AG09319 (cell line): ENCODE results near the gene GUCY2D.

Experiments used
- DNase-seq: peaks from one replicate; pipeline ENCODE4 v3.0.0-alpha.2; 2010; ENCODE audit warnings: low read depth; ENCODE audit errors: extremely low read depth
- CTCF ChIP-seq: IDR thresholded peaks from 2 replicates; pipeline ENCODE4 v1.5.1; 2011; ENCODE audit warnings: low read depth, mild to moderate bottlenecking, inconsistent platforms, low read length, moderate library complexity

The GUCY2D gene

DNA sequence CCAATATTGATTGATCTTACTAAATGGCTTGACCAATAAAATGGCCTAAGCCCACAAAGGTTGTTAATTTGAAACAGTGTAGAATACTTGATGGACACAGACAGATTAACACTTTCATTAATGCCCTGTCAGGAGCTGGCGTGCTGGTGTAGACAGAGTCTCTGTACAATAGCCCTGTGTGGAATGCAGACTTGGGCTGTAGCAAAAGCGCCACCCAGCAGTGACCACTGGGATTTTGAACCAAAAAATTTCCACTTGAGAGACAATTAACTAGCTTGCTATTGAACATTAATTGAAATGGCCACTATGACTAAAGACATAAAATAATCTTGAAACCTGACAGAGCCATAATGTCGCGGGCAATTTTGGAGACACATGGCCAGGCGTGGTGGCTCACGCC is 19.7 kb upstream of the GUCY2D start:
- TF ChIP-seq CTCF = no peak
- no peak for DNase-seq

DNA sequence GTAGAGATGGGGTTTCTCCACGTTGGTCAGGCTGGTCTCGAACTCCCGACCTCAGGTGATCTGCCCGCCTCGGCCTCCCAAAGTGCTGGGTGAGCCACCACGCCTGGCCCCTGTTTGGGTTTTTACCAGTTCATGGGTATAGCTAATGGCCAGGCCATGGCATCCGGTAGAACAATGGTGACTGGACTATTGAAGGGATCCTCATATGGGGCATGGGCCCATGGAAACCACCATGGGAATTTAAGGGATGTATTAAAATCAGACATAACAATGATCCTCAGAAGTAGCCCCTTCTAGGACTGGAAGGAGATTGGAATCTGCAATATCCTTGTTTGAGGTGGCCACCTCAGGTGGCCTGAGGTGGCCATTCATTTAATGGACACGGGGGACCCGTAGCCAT is 17.5 kb upstream of the GUCY2D start:
- no peak for TF ChIP-seq CTCF
- DNase-seq = no peak

- DNase-seq = no peak
- TF ChIP-seq CTCF = no peak
Measured at GRCh38 chr17:7987112-7987893, 15.1 kb upstream of the GUCY2D start.

- TF ChIP-seq CTCF = peak; percentile 51
- peak; percentile 62 for DNase-seq
Measured at GRCh38 chr17:7988750-7989178, 13.7 kb upstream of the GUCY2D start.

GRCh38 chr17:7989781-7990655 is 12.4 kb upstream of the GUCY2D start:
- no peak for DNase-seq
- TF ChIP-seq CTCF = peak; percentile 92

DNA sequence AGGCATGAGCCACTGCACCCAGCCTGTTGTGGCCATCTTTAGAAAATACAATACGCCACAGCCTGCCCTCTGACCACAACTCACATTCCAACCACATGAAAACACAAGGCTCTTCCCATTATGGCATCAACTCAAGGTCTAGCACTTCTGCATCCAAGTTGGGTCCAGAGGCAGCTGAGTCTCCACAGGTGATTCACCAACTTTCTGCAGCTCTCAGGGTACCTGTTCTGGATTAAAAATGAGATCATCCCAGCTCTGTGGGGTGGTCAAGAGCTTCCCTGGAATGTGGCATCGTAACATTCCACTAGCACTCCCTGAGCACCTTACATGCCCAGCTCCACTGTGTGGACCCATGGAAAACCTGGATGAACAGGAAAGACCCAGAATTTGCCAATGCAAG is 9.9 kb upstream of the GUCY2D start:
- TF ChIP-seq CTCF = no peak
- no peak for DNase-seq

- DNase-seq = no peak
Measured at GRCh38 chr17:7992924-7993323, 9.5 kb upstream of the GUCY2D start.

More at GRCh38 chr17:7992924-7993323, 9.5 kb upstream of the GUCY2D start:
- TF ChIP-seq CTCF = no peak
